Hepatocyte (in vitro differentiated cells): ENCODE results near the gene TENM4.
"Not testable (repeated sequence)": the region's sequence is repeated elsewhere in the genome, so short reads cannot be mapped to it uniquely, and the experiment has no call there.

Experiments used
- EZH2 ChIP-seq: fragments of 200-600 bp; sonication (generic); IDR thresholded peaks from 2 replicates; pipeline ENCODE4 v1.6.1; 2016; ENCODE audit warnings: antibody characterized with exemption, mild to moderate bottlenecking, borderline replicate concordance
- TF ChIP-seq, protein P1 (sequence below): fragments of 200-600 bp; sonication (generic); IDR thresholded peaks from 2 replicates; pipeline ENCODE4 v1.5.1; 2016; ENCODE audit warnings: antibody characterized with exemption, mild to moderate bottlenecking; ENCODE audit not compliant: poor library complexity

GRCh38 chr11:78977848-78978247 lies 463.0 kb downstream of the TENM4 start:
- TF ChIP-seq, protein P1, sequence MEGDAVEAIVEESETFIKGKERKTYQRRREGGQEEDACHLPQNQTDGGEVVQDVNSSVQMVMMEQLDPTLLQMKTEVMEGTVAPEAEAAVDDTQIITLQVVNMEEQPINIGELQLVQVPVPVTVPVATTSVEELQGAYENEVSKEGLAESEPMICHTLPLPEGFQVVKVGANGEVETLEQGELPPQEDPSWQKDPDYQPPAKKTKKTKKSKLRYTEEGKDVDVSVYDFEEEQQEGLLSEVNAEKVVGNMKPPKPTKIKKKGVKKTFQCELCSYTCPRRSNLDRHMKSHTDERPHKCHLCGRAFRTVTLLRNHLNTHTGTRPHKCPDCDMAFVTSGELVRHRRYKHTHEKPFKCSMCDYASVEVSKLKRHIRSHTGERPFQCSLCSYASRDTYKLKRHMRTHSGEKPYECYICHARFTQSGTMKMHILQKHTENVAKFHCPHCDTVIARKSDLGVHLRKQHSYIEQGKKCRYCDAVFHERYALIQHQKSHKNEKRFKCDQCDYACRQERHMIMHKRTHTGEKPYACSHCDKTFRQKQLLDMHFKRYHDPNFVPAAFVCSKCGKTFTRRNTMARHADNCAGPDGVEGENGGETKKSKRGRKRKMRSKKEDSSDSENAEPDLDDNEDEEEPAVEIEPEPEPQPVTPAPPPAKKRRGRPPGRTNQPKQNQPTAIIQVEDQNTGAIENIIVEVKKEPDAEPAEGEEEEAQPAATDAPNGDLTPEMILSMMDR, result not testable (repeated sequence)
- TF ChIP-seq EZH2, result not testable (repeated sequence)
